GM23338 (cell line): Measurements from ENCODE around the gene TIMP3. TPM values are rescaled to one million over a fixed set of nuclear protein-coding genes. Genes with fewer than 3 reads are reported as not detected.

Experiments used
- ATAC-seq: fragments of 200-7000 bp; cut with Tn5 transposase; 3 replicates; pipeline ENCODE4 v1.9.1; 2020
- DNase-seq: peaks from one replicate; pipeline ENCODE4 v3.0.0-alpha.2; 2015; ENCODE audit warnings: low spot score
- H2AFZ ChIP-seq: fragments of 200-600 bp; sonication (generic); 2 replicates; pipeline ENCODE4 v1.8.0; 2016; ENCODE audit warnings: antibody characterized with exemption, mild to moderate bottlenecking, moderate library complexity
- H3F3A ChIP-seq: fragments of 200-600 bp; sonication (generic); replicated peaks from 2 replicates; pipeline ENCODE4 v1.8.0; 2017; ENCODE audit warnings: antibody characterized with exemption, mixed run types, low read depth
- H3K27ac ChIP-seq: fragments of 200-600 bp; sonication (generic); 2 replicates; pipeline ENCODE4 v1.6.1; 2016; ENCODE audit warnings: low read depth
- H3K27me3 ChIP-seq: fragments of 200-600 bp; sonication (generic); 2 replicates; pipeline ENCODE4 v1.8.0; 2016; ENCODE audit warnings: mild to moderate bottlenecking, mixed run types, moderate library complexity; ENCODE audit not compliant: insufficient read depth
- H3K36me3 ChIP-seq: fragments of 200-600 bp; sonication (generic); 2 replicates; pipeline ENCODE4 v1.8.0; 2016; ENCODE audit warnings: mild to moderate bottlenecking; ENCODE audit not compliant: insufficient read depth
- H3K4me1 ChIP-seq: fragments of 200-600 bp; sonication (generic); 2 replicates; pipeline ENCODE4 v1.8.0; 2016; ENCODE audit warnings: mild to moderate bottlenecking, moderate library complexity; ENCODE audit not compliant: insufficient read depth
- H3K4me2 ChIP-seq: fragments of 200-600 bp; sonication (generic); 2 replicates; pipeline ENCODE4 v1.7.1; 2017; ENCODE audit warnings: mixed run types
- H3K4me3 ChIP-seq: fragments of 200-600 bp; sonication (generic); 2 replicates; pipeline ENCODE4 v1.6.1; 2016; ENCODE audit warnings: mixed run types
- H3K79me2 ChIP-seq: fragments of 200-600 bp; sonication (generic); replicated peaks from 2 replicates; pipeline ENCODE4 v1.8.0; 2017; ENCODE audit warnings: mild to moderate bottlenecking; ENCODE audit not compliant: insufficient read depth
- H3K9me2 ChIP-seq: fragments of 200-600 bp; sonication (generic); 2 replicates; pipeline ENCODE4 v1.8.0; 2017; ENCODE audit not compliant: insufficient read depth
- H4K20me1 ChIP-seq: fragments of 200-600 bp; sonication (generic); replicated peaks from 2 replicates; pipeline ENCODE4 v1.8.0; 2017; ENCODE audit warnings: mild to moderate bottlenecking; ENCODE audit not compliant: insufficient read depth
- H3K27ac Mint-ChIP-seq: 2 replicates; pipeline ENCODE4 v1.8.0; 2020; ENCODE audit warnings: inconsistent platforms, mild to moderate bottlenecking, moderate library complexity, mixed read lengths
- H3K27me3 Mint-ChIP-seq: 3 replicates; pipeline ENCODE4 v1.8.0; 2022; ENCODE audit warnings: low read depth, mild to moderate bottlenecking, moderate library complexity, mixed read lengths, inconsistent platforms; ENCODE audit not compliant: insufficient read depth, poor library complexity
- H3K36me3 Mint-ChIP-seq: 3 replicates; pipeline ENCODE4 v1.8.0; 2021; ENCODE audit warnings: low read depth, mild to moderate bottlenecking, inconsistent platforms, moderate library complexity, mixed read lengths
- H3K4me1 Mint-ChIP-seq: 3 replicates; pipeline ENCODE4 v1.8.0; 2020; ENCODE audit warnings: mild to moderate bottlenecking, inconsistent platforms, mixed read lengths
- H3K4me3 Mint-ChIP-seq: 3 replicates; pipeline ENCODE4 v1.8.0; 2021; ENCODE audit warnings: moderate library complexity, mild to moderate bottlenecking, inconsistent platforms, mixed read lengths
- H3K9me3 Mint-ChIP-seq: 3 replicates; pipeline ENCODE4 v1.8.0; 2020; ENCODE audit warnings: moderate library complexity, mild to moderate bottlenecking, inconsistent platforms, mixed read lengths
- CREB1 ChIP-seq: fragments of 250-450 bp; sonication (Bioruptor Pico); IDR thresholded peaks from 2 replicates; pipeline ENCODE4 v1.5.0; 2020; ENCODE audit warnings: low read depth, mild to moderate bottlenecking, moderate library complexity
- ETS1 ChIP-seq: IDR thresholded peaks from 2 replicates; pipeline ENCODE4 v1.6.1; 2016; ENCODE audit warnings: antibody characterized with exemption
- EZH2 ChIP-seq: fragments of 200-600 bp; sonication (generic); IDR thresholded peaks from one replicate; pipeline ENCODE4 v1.8.0; 2017; ENCODE audit warnings: antibody characterized with exemption, mild to moderate bottlenecking, low read depth; ENCODE audit not compliant: unreplicated experiment
- EZH2phosphoT487 ChIP-seq: fragments of 200-600 bp; sonication (generic); IDR thresholded peaks from one replicate; pipeline ENCODE4 v1.8.1; 2018; ENCODE audit warnings: antibody characterized with exemption; ENCODE audit not compliant: unreplicated experiment
- JUNB ChIP-seq: IDR thresholded peaks from one replicate; pipeline ENCODE4 v1.6.1; 2016; ENCODE audit warnings: antibody characterized with exemption; ENCODE audit not compliant: unreplicated experiment
- NANOG ChIP-seq: IDR thresholded peaks from 2 replicates; pipeline ENCODE4 v1.6.1; 2016; ENCODE audit warnings: antibody characterized with exemption, borderline replicate concordance
- POLR2AphosphoS5 ChIP-seq: IDR thresholded peaks from 2 replicates; pipeline ENCODE4 v1.6.1; 2016; ENCODE audit warnings: antibody characterized with exemption, low read depth
- ZNF114 ChIP-seq: fragments of 250-450 bp; sonication (Bioruptor Pico); IDR thresholded peaks from 2 replicates; pipeline ENCODE4 v1.5.0; 2020; ENCODE audit warnings: mild to moderate bottlenecking, moderate library complexity
- ZNF462 ChIP-seq: fragments of 250-450 bp; sonication (Bioruptor Pico); IDR thresholded peaks from 2 replicates; pipeline ENCODE4 v1.5.0; 2020; ENCODE audit warnings: mild to moderate bottlenecking, moderate library complexity
- polyA plus RNA-seq: library from polyadenylated mRNA; unstranded; fragments of >200 nt; fragmentation: Nextera tagmentation; extraction: Ambion mirVana; gene quantifications from 2 replicates; pipeline ENCODE4 v1.2.1, GENCODE V29; 2016
- total RNA-seq: library from RNA; depleted of rRNA; stranded (reverse); fragments of >200 nt; shearing (Covaris generic); gene quantifications from 2 replicates; pipeline ENCODE4 v1.2.3, GENCODE V29; 2014
- TF ChIP-seq, protein P1 (sequence below), 2 experiments: fragments of 200-600 bp in 1 of 2; sonication (generic) in 1 of 2; conservative IDR thresholded peaks; 2 replicates each; pipeline versions ENCODE4 v1.5.1 to v1.6.1; 2016 to 2017; ENCODE audit warnings: antibody characterized with exemption in 2 of 2, low read depth in 2 of 2, mild to moderate bottlenecking in 2 of 2, moderate library complexity in 1 of 2

Gene TIMP3
- total and polyA plus RNA-seq, 2 experiments from 2014 or later: 1.4 to 4.3 TPM

- Mint-ChIP-seq H3K27ac (no peak overlapping the region), H3K27me3 (peaks cover 11% of the 10 kb centered on the region), H3K36me3 (no peaks in the 10 kb centered on the region), H3K4me3 (no peak overlapping the region), H3K4me1 (no peaks in the 10 kb centered on the region; the same call in 1 of the 3 replicates), H3K9me3 (no peaks in the 10 kb centered on the region)
- Histone ChIP-seq H3K27me3 (peaks cover 11% of the 10 kb centered on the region), H3K9me2 (no peaks in the 10 kb centered on the region), H3F3A (no peaks in the 10 kb centered on the region), H4K20me1 (peaks cover 3% of the 10 kb centered on the region; the same call in 1 of the 2 replicates), H3K27ac (no peak overlapping the region), H3K4me2 (no peak overlapping the region), H3K4me3 (no peak overlapping the region), H3K79me2 (no peaks in the 10 kb centered on the region), H2AFZ (no peak overlapping the region), H3K36me3 (no peaks in the 10 kb centered on the region), H3K4me1 (peaks cover 5% of the 10 kb centered on the region; the same call in 1 of the 2 replicates)
- peak; percentile 64 for ATAC-seq
- peak; percentile 79 for DNase-seq
- TF ChIP-seq JUNB: no peak
- TF ChIP-seq, protein P1, sequence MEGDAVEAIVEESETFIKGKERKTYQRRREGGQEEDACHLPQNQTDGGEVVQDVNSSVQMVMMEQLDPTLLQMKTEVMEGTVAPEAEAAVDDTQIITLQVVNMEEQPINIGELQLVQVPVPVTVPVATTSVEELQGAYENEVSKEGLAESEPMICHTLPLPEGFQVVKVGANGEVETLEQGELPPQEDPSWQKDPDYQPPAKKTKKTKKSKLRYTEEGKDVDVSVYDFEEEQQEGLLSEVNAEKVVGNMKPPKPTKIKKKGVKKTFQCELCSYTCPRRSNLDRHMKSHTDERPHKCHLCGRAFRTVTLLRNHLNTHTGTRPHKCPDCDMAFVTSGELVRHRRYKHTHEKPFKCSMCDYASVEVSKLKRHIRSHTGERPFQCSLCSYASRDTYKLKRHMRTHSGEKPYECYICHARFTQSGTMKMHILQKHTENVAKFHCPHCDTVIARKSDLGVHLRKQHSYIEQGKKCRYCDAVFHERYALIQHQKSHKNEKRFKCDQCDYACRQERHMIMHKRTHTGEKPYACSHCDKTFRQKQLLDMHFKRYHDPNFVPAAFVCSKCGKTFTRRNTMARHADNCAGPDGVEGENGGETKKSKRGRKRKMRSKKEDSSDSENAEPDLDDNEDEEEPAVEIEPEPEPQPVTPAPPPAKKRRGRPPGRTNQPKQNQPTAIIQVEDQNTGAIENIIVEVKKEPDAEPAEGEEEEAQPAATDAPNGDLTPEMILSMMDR (conservative IDR thresholded peaks at IDR 0.05; ENCODE audit: low read depth in 2 of 2): peak; percentile 89 to 93
Observed at GRCh38 chr22:32796865-32797573, 4.5 kb upstream of the TIMP3 start.

DNA sequence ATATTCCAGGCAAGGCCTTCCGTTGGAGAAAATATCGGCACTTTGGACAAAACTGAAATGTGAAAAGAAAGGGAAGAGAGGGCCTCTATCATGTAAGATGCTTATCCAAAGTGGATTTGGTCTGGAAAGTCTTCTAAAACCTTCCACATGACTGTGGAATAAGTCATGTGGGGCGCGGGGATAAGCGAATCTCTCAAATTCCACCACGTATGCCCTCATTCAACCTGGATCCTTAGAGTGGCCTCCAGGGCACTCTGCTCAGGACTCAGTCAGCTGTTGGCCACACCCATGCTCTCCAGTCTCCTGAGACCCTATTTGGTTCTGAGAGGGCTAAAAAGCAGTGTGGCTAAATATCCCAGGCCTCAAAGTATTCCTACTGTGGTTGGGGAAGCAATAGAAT lies 2.0 kb upstream of the TIMP3 start:
- H3K4me3 ChIP-seq: no peak overlapping the region
- Mint-ChIP-seq H3K4me1 (peaks cover 23% of the 10 kb centered on the region), H3K4me3 (no peak overlapping the region), H3K27ac (no peak overlapping the region), H3K27me3 (peaks cover 36% of the 10 kb centered on the region), H3K9me3 (no peaks in the 10 kb centered on the region), H3K36me3 (no peaks in the 10 kb centered on the region)
- H4K20me1 ChIP-seq: peaks cover 20% of the 10 kb centered on the region
- no peak overlapping the region for H3K4me2 ChIP-seq
- no peak overlapping the region for H3K27ac ChIP-seq
- no peak overlapping the region for H2AFZ ChIP-seq
- H3K79me2 ChIP-seq: no peaks in the 10 kb centered on the region
- no peak for DNase-seq
- peaks cover 24% of the 10 kb centered on the region; the same call in 1 of the 2 replicates for H3K4me1 ChIP-seq
- peaks cover 35% of the 10 kb centered on the region for H3K27me3 ChIP-seq
- ATAC-seq: no peak
- no peaks in the 10 kb centered on the region for H3K36me3 ChIP-seq
- no peaks in the 10 kb centered on the region for H3F3A ChIP-seq
- H3K9me2 ChIP-seq: no peaks in the 10 kb centered on the region
- TF ChIP-seq ZNF114 (CRISPR knock-in tag) (no peak), EZH2phosphoT487 (no peak), ETS1 (no peak), EZH2 (no peak), ZNF462 (CRISPR knock-in tag) (no peak), POLR2AphosphoS5 (no peak), CREB1 (no peak), NANOG (no peak)
- TF ChIP-seq, protein P1 (conservative IDR thresholded peaks at IDR 0.05; ENCODE audit: low read depth in 2 of 2): no peak
